Calu3 (cell line): ENCODE data around the gene PFDN5. TPM values are rescaled to one million over a fixed set of nuclear protein-coding genes. Genes with fewer than 3 reads are reported as not detected.
A peak's percentile ranks its signal among the peaks of the same experiment; 100 is the strongest.

Experiments
- BruUV-seq: library from RNA; stranded (reverse); fragments of 400-500 nt; replicated peaks from 2 replicates; lab custom pipeline; 2021; lab: Mats Ljungman, UMichigan
- CTCF ChIA-PET: fragments of 300-600 bp; sonication (Branson Sonifier 250); formaldehyde crosslinking; loops from one replicate; lab custom pipeline; 2022; ENCODE audit warnings: antibody characterized with exemption; lab: Charles Lee
- DNase-seq: peaks from one replicate; pipeline ENCODE4 v3.0.0; 2022
- H3K27ac Mint-ChIP-seq: one replicate; pipeline ENCODE4 v1.8.0; 2022; ENCODE audit warnings: mixed read lengths; ENCODE audit not compliant: unreplicated experiment
- H3K27me3 Mint-ChIP-seq: one replicate; pipeline ENCODE4 v1.8.0; 2022; ENCODE audit warnings: mixed read lengths; ENCODE audit not compliant: unreplicated experiment
- H3K36me3 Mint-ChIP-seq: one replicate; pipeline ENCODE4 v1.8.0; 2022; ENCODE audit warnings: mild to moderate bottlenecking, moderate library complexity, mixed read lengths; ENCODE audit not compliant: insufficient read depth, unreplicated experiment
- H3K4me1 Mint-ChIP-seq: one replicate; pipeline ENCODE4 v1.8.0; 2022; ENCODE audit warnings: mild to moderate bottlenecking, low read depth, mixed read lengths; ENCODE audit not compliant: unreplicated experiment
- H3K4me3 Mint-ChIP-seq: one replicate; pipeline ENCODE4 v1.8.0; 2022; ENCODE audit warnings: mild to moderate bottlenecking, low read depth, moderate library complexity, mixed read lengths; ENCODE audit not compliant: unreplicated experiment
- H3K9me3 Mint-ChIP-seq: one replicate; pipeline ENCODE4 v1.8.0; 2022; ENCODE audit warnings: low read depth, mixed read lengths; ENCODE audit not compliant: unreplicated experiment
- intact Hi-C: fragments of 100-400 bp; cut with micrococcal nuclease; formaldehyde crosslinking; loops from one replicate; pipeline ENCODE4 v1.10.0; 2022; ENCODE audit not compliant: unreplicated experiment
- total RNA-seq: library from RNA; stranded (reverse); gene quantifications from 2 replicates; pipeline ENCODE4 v1.2.3, GENCODE V29; 2022
- TF ChIP-seq, protein P1 (sequence below): fragments of 200-600 bp; IDR thresholded peaks from one replicate; pipeline ENCODE4 v1.8.0; 2022; ENCODE audit warnings: antibody characterized with exemption; ENCODE audit not compliant: unreplicated experiment

The PFDN5 gene
- total RNA-seq, 1 experiment from 2014 or later: 178 TPM

DNA sequence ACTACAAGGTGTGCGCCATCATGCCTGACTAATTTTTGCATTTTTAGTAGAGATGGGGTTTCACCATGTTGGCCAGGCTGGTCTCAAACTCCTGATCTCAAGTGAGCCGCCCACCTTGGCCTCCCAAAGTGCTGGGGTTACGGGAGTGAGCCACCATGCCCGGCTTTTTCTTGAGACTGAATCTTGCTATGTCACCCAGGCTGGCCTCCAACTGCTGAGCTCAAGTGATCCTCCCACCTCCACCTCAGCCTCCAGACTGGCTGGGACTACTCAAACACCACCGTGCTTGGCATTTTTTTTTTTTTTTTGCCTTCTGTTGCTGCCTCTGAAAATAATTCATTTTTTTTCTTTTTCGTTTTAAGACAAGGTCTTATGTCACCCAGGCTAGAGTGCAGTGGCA lies 35.5 kb upstream of the PFDN5 start:
- Mint-ChIP-seq H3K9me3 (no peaks in the 10 kb centered on the region), H3K4me1 (no peaks in the 10 kb centered on the region), H3K27ac (no peak overlapping the region), H3K4me3 (no peak overlapping the region), H3K27me3 (no peaks in the 10 kb centered on the region), H3K36me3 (no peaks in the 10 kb centered on the region)
- CTCF ChIA-PET: interaction anchor here (0.7 kb wide), 2 partner anchors 20 to 222 kb away, joined by 3 read pairs; no protein-coding TSS in a partner anchor
- no TSS peak for BruUV-seq
- TF ChIP-seq, protein P1, sequence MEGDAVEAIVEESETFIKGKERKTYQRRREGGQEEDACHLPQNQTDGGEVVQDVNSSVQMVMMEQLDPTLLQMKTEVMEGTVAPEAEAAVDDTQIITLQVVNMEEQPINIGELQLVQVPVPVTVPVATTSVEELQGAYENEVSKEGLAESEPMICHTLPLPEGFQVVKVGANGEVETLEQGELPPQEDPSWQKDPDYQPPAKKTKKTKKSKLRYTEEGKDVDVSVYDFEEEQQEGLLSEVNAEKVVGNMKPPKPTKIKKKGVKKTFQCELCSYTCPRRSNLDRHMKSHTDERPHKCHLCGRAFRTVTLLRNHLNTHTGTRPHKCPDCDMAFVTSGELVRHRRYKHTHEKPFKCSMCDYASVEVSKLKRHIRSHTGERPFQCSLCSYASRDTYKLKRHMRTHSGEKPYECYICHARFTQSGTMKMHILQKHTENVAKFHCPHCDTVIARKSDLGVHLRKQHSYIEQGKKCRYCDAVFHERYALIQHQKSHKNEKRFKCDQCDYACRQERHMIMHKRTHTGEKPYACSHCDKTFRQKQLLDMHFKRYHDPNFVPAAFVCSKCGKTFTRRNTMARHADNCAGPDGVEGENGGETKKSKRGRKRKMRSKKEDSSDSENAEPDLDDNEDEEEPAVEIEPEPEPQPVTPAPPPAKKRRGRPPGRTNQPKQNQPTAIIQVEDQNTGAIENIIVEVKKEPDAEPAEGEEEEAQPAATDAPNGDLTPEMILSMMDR: no peak
- intact Hi-C loops: no loop called here
- no peak for DNase-seq

DNA sequence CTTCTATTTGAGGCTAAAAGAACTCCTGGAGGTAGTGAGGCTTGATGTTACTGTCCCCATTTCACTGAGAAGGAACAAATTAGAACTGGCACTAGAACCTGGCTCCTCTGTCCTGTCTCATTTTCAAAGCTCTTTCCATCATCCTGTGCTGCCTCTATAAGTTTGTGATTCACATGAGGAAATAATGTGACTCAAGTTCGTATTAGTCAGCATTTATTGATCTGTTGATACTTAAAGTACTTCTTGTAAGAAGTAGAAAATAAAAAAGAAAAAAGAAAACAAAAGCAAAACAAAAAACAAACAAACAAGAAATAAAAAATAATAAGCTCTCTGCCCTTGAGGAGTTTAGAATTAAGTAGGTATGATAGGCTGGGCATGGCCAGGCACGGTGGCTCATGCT lies 29.6 kb upstream of the PFDN5 start:
- Mint-ChIP-seq H3K27me3 (no peaks in the 10 kb centered on the region), H3K4me1 (peaks cover 15% of the 10 kb centered on the region), H3K9me3 (no peaks in the 10 kb centered on the region), H3K36me3 (peaks cover 27% of the 10 kb centered on the region), H3K27ac (no peak overlapping the region), H3K4me3 (no peak overlapping the region)
- intact Hi-C loops: loop anchor here (5.0 kb wide), 1 partner anchor 53 kb away; no protein-coding TSS in a partner anchor
- TF ChIP-seq, protein P1: no peak
- no TSS peak for BruUV-seq
- no peak for DNase-seq
- CTCF ChIA-PET: interaction anchor here (0.5 to 2.1 kb wide), 4 partner anchors 14 to 186 kb away, joined by 3 to 6 read pairs (median 3); partner anchors contain the start of gene SPRYD3

DNA sequence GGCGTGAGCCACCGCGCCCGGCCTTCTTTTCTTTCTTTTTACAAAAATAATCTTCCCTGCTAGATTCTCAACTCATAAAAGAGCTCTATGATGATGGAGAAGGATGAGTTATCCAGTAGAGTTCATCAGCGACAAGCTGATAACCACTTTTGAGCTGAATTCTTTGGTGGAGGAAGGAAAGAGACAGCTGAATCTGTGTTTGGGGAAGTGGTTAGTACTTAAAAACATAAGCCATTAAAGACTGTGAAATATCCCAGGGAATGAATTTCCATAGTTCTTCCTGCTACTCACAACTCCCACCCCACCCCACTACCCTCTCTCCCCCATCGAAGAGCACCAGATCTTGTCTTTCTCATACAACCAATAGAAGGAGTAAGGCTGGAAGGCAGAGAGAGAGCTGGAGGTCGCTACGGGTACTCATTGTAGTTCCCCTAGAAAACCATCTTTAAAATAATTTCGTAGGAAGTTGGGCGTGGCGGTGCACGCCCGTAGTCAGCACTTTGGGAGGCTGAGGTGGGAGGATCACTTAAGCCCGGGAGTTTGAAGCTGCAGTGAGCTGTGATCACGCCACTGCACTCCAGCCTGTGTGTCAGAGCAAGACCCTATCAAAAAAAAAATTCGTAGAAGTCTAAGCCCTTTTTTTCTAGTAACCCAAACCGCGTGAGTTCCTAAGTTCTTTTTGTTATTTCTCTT lies 27.9 kb upstream of the PFDN5 start:
- no peaks in the 10 kb centered on the region for H3K27me3 Mint-ChIP-seq
- CTCF ChIA-PET: interaction anchor here (0.6 to 2.1 kb wide), 8 partner anchors 16 to 213 kb away, joined by 3 to 8 read pairs (median 4); a partner anchor contains a TSS
- H3K4me1 Mint-ChIP-seq: peaks cover 15% of the 10 kb centered on the region
- BruUV-seq: no TSS peak
- peaks cover 36% of the 10 kb centered on the region for H3K36me3 Mint-ChIP-seq
- no peaks in the 10 kb centered on the region for H3K9me3 Mint-ChIP-seq
- H3K4me3 Mint-ChIP-seq: peak overlapping the region; percentile 87
- TF ChIP-seq, protein P1: no peak
- intact Hi-C loops: loop anchor here (5.0 kb wide), 1 partner anchor 55 kb away; no protein-coding TSS in a partner anchor
- peak; percentile 4 for DNase-seq
- peak overlapping the region; percentile 64 for H3K27ac Mint-ChIP-seq

DNA sequence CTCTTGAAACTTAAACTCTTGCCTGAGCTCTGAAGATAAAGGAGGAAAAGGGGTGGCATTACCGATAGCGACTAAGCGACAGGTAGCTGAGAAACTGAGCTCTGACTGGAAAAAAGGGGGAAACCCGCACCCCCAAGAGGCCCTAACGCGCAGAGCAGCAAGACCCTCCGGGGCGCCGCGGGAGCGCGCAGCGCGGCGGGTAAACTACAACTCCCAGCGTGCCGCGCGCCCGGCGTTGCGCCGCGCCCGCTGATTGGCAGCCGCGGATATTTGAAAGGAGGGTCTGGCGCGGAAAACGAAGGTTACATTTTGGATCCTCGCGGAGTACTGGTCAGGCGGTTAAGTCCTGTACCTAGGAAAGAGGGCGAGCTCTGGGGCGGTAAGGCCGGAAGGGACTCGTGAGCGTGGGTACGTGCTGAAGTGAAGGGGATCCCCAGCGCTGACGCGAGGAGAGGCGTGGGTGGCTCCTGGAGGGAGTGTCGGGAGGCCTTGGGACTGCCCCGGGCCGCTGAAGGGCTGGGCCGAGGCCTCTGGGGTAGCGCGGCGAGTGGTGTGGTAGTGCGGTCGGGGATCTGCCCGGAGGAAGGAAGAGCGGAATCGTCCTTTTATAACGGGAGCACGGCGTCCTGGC lies 27.2 kb upstream of the PFDN5 start, which contains the start of gene ESPL1:
Gene ESPL1 (plus strand): TSS at position 301 of the 631 bp plus-strand sequence. CDS start 468 bp downstream, outside the sequence.
- Mint-ChIP-seq H3K9me3 (no peaks in the 10 kb centered on the region), H3K27ac (peak within 1 kb of the TSS; percentile 64), H3K4me3 (peak within 1 kb of the TSS; percentile 87), H3K27me3 (no peaks in the 10 kb centered on the region), H3K36me3 (peaks cover 36% of the 10 kb centered on the region), H3K4me1 (peaks cover 15% of the 10 kb centered on the region)
- TF ChIP-seq, protein P1: no peak
- intact Hi-C loops: loop anchor here (5.0 kb wide), 1 partner anchor 56 kb away; no protein-coding TSS in a partner anchor
- peak; percentile 73 for DNase-seq
- CTCF ChIA-PET: interaction anchor here (0.6 to 2.1 kb wide), 8 partner anchors 16 to 214 kb away, joined by 3 to 8 read pairs (median 4); a partner anchor contains a TSS
- no TSS peak for BruUV-seq
